Mesothelial cell of epicardium (in vitro differentiated cells): ENCODE results near the gene AKNAD1. TPM values are rescaled to one million over a fixed set of nuclear protein-coding genes. Genes with fewer than 3 reads are reported as not detected.

Source experiments
- DNase-seq, 2 experiments: peaks; one replicate each; pipeline ENCODE4 v3.0.0; 2021; ENCODE audit warnings: low spot score in 2 of 2; ENCODE audit not compliant: unreplicated experiment in 2 of 2
- H3K27ac Mint-ChIP-seq: 2 replicates; pipeline ENCODE4 v1.8.0; 2021; ENCODE audit warnings: mixed read lengths
- H3K27me3 Mint-ChIP-seq: 2 replicates; pipeline ENCODE4 v1.8.0; 2021; ENCODE audit warnings: low read depth, mixed read lengths
- H3K36me3 Mint-ChIP-seq: 2 replicates; pipeline ENCODE4 v1.8.0; 2021; ENCODE audit warnings: mixed read lengths
- H3K4me1 Mint-ChIP-seq: 2 replicates; pipeline ENCODE4 v1.8.0; 2021; ENCODE audit warnings: mixed read lengths
- H3K4me3 Mint-ChIP-seq: 2 replicates; pipeline ENCODE4 v1.8.0; 2021; ENCODE audit warnings: mild to moderate bottlenecking, moderate library complexity, mixed read lengths
- H3K9me3 Mint-ChIP-seq: 2 replicates; pipeline ENCODE4 v1.8.0; 2021; ENCODE audit warnings: mixed read lengths
- CTCF ChIP-seq: fragments of 200-600 bp; sonication (generic); IDR thresholded peaks from one replicate; pipeline ENCODE4 v1.5.0; 2021; ENCODE audit warnings: antibody characterized with exemption; ENCODE audit not compliant: unreplicated experiment
- total RNA-seq: library from RNA; stranded (reverse); gene quantifications from 3 replicates; pipeline ENCODE4 v1.2.1, GENCODE V29; 2021

Gene AKNAD1
- total RNA-seq, 1 donor from 2014 or later, result not detected

GRCh38 chr1:108832929-108833328, 24.0 kb downstream of the AKNAD1 start:
- no peaks in the 10 kb centered on the region for H3K36me3 Mint-ChIP-seq
- peaks cover 13% of the 10 kb centered on the region for H3K4me1 Mint-ChIP-seq
- no peak overlapping the region for H3K27ac Mint-ChIP-seq
- H3K27me3 Mint-ChIP-seq, result no peaks in the 10 kb centered on the region
- H3K9me3 Mint-ChIP-seq, result peaks cover 4% of the 10 kb centered on the region
- no peak overlapping the region for H3K4me3 Mint-ChIP-seq
- no peak for TF ChIP-seq CTCF
- no peak for DNase-seq

GRCh38 chr1:108831225-108831624, 25.7 kb downstream of the AKNAD1 start:
- no peaks in the 10 kb centered on the region for H3K27me3 Mint-ChIP-seq
- no peaks in the 10 kb centered on the region for H3K9me3 Mint-ChIP-seq
- no peak for DNase-seq
- no peak overlapping the region for H3K27ac Mint-ChIP-seq
- H3K4me3 Mint-ChIP-seq, result no peak overlapping the region
- H3K4me1 Mint-ChIP-seq, result peaks cover 13% of the 10 kb centered on the region
- TF ChIP-seq CTCF, result no peak
- no peaks in the 10 kb centered on the region for H3K36me3 Mint-ChIP-seq

GRCh38 chr1:108830119-108831008, 26.5 kb downstream of the AKNAD1 start:
- Mint-ChIP-seq H3K4me1 (peaks cover 13% of the 10 kb centered on the region), H3K27ac (peak overlapping the region; percentile 61), H3K9me3 (no peaks in the 10 kb centered on the region), H3K36me3 (no peaks in the 10 kb centered on the region), H3K4me3 (no peak overlapping the region), H3K27me3 (no peaks in the 10 kb centered on the region)
- no peak for TF ChIP-seq CTCF
- DNase-seq, result no peak

- Mint-ChIP-seq H3K27ac (no peak overlapping the region), H3K4me3 (no peak overlapping the region), H3K4me1 (peaks cover 13% of the 10 kb centered on the region), H3K9me3 (peaks cover 4% of the 10 kb centered on the region), H3K36me3 (no peaks in the 10 kb centered on the region), H3K27me3 (no peaks in the 10 kb centered on the region)
- TF ChIP-seq CTCF, result no peak
- no peak for DNase-seq
Measured at GRCh38 chr1:108829498-108829916, 27.4 kb downstream of the AKNAD1 start.

- peaks cover 13% of the 10 kb centered on the region for H3K4me1 Mint-ChIP-seq
- no peak overlapping the region for H3K4me3 Mint-ChIP-seq
- TF ChIP-seq CTCF, result peak; percentile 90
- peaks cover 4% of the 10 kb centered on the region for H3K9me3 Mint-ChIP-seq
- H3K36me3 Mint-ChIP-seq, result no peaks in the 10 kb centered on the region
- H3K27me3 Mint-ChIP-seq, result no peaks in the 10 kb centered on the region
- H3K27ac Mint-ChIP-seq, result peak overlapping the region; percentile 15
- DNase-seq, result peak; percentile 62 to 80
Measured at GRCh38 chr1:108828074-108828961, 28.6 kb downstream of the AKNAD1 start.
